H1 (cell line): ENCODE measurements around the gene NWD2. TPM values are rescaled to one million over a fixed set of nuclear protein-coding genes. Genes with fewer than 3 reads are reported as not detected.

Source experiments
- CTCF ChIA-PET: fragments of 300-600 bp; sonication (Branson Sonifier 250); formaldehyde crosslinking; loops from one replicate; lab custom pipeline; 2021; ENCODE audit not compliant: partially characterized antibody; lab: Charles Lee
- POLR2A ChIA-PET: fragments of 300-600 bp; sonication (Branson Sonifier 250); formaldehyde crosslinking; loops from one replicate; lab custom pipeline; 2021; ENCODE audit warnings: inconsistent platforms; ENCODE audit not compliant: partially characterized antibody; lab: Charles Lee
- DNase-seq, 2 experiments: peaks; one replicate each; pipeline versions ENCODE4 v3.0.0 to v3.0.0-alpha.2; 2010 to 2022; ENCODE audit warnings: low spot score in 2 of 2, low read depth in 1 of 2, mixed read lengths in 1 of 2
- FAIRE-seq: peaks from 2 replicates; lab custom pipeline; 2011; peaks lifted over from hg19 to GRCh38; lab: Jason Lieb, UNC
- H2AFZ ChIP-seq: 2 replicates; pipeline ENCODE4 v1.8.1; 2012; ENCODE audit warnings: low read length, inconsistent platforms
- H2AK5ac ChIP-seq: 2 replicates; pipeline ENCODE4 v1.6.1; 2013; ENCODE audit warnings: low read depth, low read length
- H2BK120ac ChIP-seq: replicated peaks from 2 replicates; pipeline ENCODE3; 2013; ENCODE audit warnings: low read depth, low read length, inconsistent platforms
- H2BK12ac ChIP-seq: 2 replicates; pipeline ENCODE4 v1.6.1; 2013; ENCODE audit warnings: low read depth, low read length
- H2BK15ac ChIP-seq: 2 replicates; pipeline ENCODE4 v1.6.1; 2013; ENCODE audit warnings: low read length
- H2BK20ac ChIP-seq: 2 replicates; pipeline ENCODE4 v1.6.1; 2013; ENCODE audit warnings: low read length
- H2BK5ac ChIP-seq: 2 replicates; pipeline ENCODE4 v1.6.1; 2013; ENCODE audit warnings: low read depth, low read length
- H3K14ac ChIP-seq: 2 replicates; pipeline ENCODE4 v1.6.1; 2013; ENCODE audit warnings: inconsistent platforms; ENCODE audit not compliant: insufficient read length
- H3K18ac ChIP-seq: 2 replicates; pipeline ENCODE4 v1.6.1; 2013; ENCODE audit warnings: low read length; ENCODE audit errors: extremely low read depth
- H3K23ac ChIP-seq: 2 replicates; pipeline ENCODE4 v1.6.1; 2013; ENCODE audit warnings: inconsistent platforms; ENCODE audit not compliant: insufficient read length
- H3K23me2 ChIP-seq: 2 replicates; pipeline ENCODE4 v1.6.1; 2013; ENCODE audit warnings: low read depth, low read length
- H3K27ac ChIP-seq: 2 replicates; pipeline ENCODE4 v1.6.1; 2011; ENCODE audit warnings: low read depth, low read length, inconsistent platforms
- H3K27me3 ChIP-seq, 4 experiments: replicated peaks in 1 of 4; 1 replicate in 1 of 4; 2 replicates in 3 of 4; pipeline versions ENCODE4 v1.6.1 to v1.8.1; 2011 to 2013; ENCODE audit warnings: low read length in 3 of 4, mild to moderate bottlenecking in 3 of 4, inconsistent platforms in 2 of 4, mixed read lengths in 2 of 4, moderate library complexity in 1 of 4; ENCODE audit not compliant: control insufficient read depth in 3 of 4, insufficient read depth in 3 of 4; ENCODE audit errors: extremely low read depth in 1 of 4
- H3K36me3 ChIP-seq, 4 experiments: 2 replicates each; pipeline versions ENCODE4 v1.6.1 to v1.8.1; 2011 to 2013; ENCODE audit warnings: mild to moderate bottlenecking in 4 of 4, low read length in 3 of 4, moderate library complexity in 2 of 4, control low read depth in 1 of 4, inconsistent platforms in 1 of 4; ENCODE audit not compliant: insufficient read depth in 4 of 4, control insufficient read depth in 2 of 4
- H3K4ac ChIP-seq: replicated peaks from 2 replicates; pipeline ENCODE3; 2013; ENCODE audit warnings: low read length, low read depth, mixed read lengths, inconsistent platforms; ENCODE audit not compliant: insufficient read length
- H3K4me1 ChIP-seq, 4 experiments: replicated peaks in 1 of 4; 1 replicate in 1 of 4; 2 replicates in 3 of 4; pipeline versions ENCODE4 v1.6.1 to v1.8.1; 2011 to 2013; ENCODE audit warnings: low read length in 3 of 4, inconsistent platforms in 2 of 4, mixed read lengths in 1 of 4; ENCODE audit not compliant: insufficient read depth in 4 of 4, control insufficient read depth in 3 of 4
- H3K4me2 ChIP-seq, 2 experiments: 2 replicates each; pipeline versions ENCODE4 v1.6.1 to v1.8.1; 2011 to 2013; ENCODE audit warnings: low read depth in 2 of 2, low read length in 2 of 2, control low read depth in 1 of 2, inconsistent platforms in 1 of 2, mild to moderate bottlenecking in 1 of 2; ENCODE audit not compliant: insufficient read depth in 1 of 2
- H3K4me3 ChIP-seq, 4 experiments: fragments of 200-600, 300-600 bp in 1 of 4; sonication (generic), shearing (Covaris generic), sonication (Bioruptor Twin) in 1 of 4; 2 replicates each; pipeline versions ENCODE4 v1.5.1 to v1.8.1; 2011 to 2016; ENCODE audit warnings: low read length in 4 of 4, low read depth in 3 of 4, control low read depth in 2 of 4, inconsistent platforms in 2 of 4, mild to moderate bottlenecking in 2 of 4, mixed read lengths in 1 of 4, moderate library complexity in 1 of 4; ENCODE audit not compliant: insufficient read depth in 2 of 4; ENCODE audit errors: extremely low read depth in 1 of 4
- H3K56ac ChIP-seq: replicated peaks from 2 replicates; pipeline ENCODE3; 2013; ENCODE audit warnings: low read depth, mild to moderate bottlenecking, mixed read lengths, low read length, inconsistent platforms; ENCODE audit not compliant: insufficient read length
- H3K79me1 ChIP-seq: 2 replicates; pipeline ENCODE4 v1.6.1; 2013; ENCODE audit warnings: low read depth, low read length, control low read depth
- H3K79me2 ChIP-seq, 2 experiments: 2 replicates each; pipeline versions ENCODE4 v1.6.1 to v1.8.1; 2012 to 2013; ENCODE audit warnings: low read length in 2 of 2, mild to moderate bottlenecking in 2 of 2, inconsistent platforms in 1 of 2; ENCODE audit not compliant: insufficient read depth in 2 of 2, control insufficient read depth in 1 of 2
- H3K9ac ChIP-seq, 4 experiments: replicated peaks in 1 of 4; 1 replicate in 1 of 4; 2 replicates in 3 of 4; pipeline versions ENCODE4 v1.6.1 to v1.8.1; 2011 to 2013; ENCODE audit warnings: low read depth in 3 of 4, low read length in 3 of 4, control low read depth in 2 of 4, mild to moderate bottlenecking in 2 of 4, moderate library complexity in 2 of 4, inconsistent platforms in 1 of 4; ENCODE audit errors: extremely low read depth in 1 of 4
- H3K9me3 ChIP-seq, 2 experiments: 2 replicates each; pipeline versions ENCODE4 v1.6.1 to v1.8.1; 2012 to 2013; ENCODE audit warnings: mild to moderate bottlenecking in 2 of 2, moderate library complexity in 2 of 2, control low read depth in 1 of 2, inconsistent platforms in 1 of 2, low read depth in 1 of 2, low read length in 1 of 2, mixed read lengths in 1 of 2; ENCODE audit not compliant: insufficient read depth in 2 of 2
- H4K20me1 ChIP-seq, 2 experiments: replicated peaks in 1 of 2; 2 replicates each; pipeline versions ENCODE3 to v1.8.1; 2011 to 2013; ENCODE audit warnings: inconsistent platforms in 2 of 2, low read length in 2 of 2, mild to moderate bottlenecking in 1 of 2; ENCODE audit not compliant: insufficient read depth in 2 of 2, control insufficient read depth in 1 of 2
- H4K5ac ChIP-seq: 2 replicates; pipeline ENCODE4 v1.6.1; 2013; ENCODE audit warnings: low read length, low read depth, mixed read lengths, inconsistent platforms; ENCODE audit not compliant: insufficient read length
- H4K8ac ChIP-seq: 2 replicates; pipeline ENCODE4 v1.8.0; 2013; ENCODE audit warnings: mild to moderate bottlenecking, moderate library complexity, low read length, inconsistent platforms; ENCODE audit not compliant: insufficient read depth; ENCODE audit errors: extremely low read depth
- H4K91ac ChIP-seq: replicated peaks from 2 replicates; pipeline ENCODE3; 2013; ENCODE audit warnings: low read length, mixed read lengths, inconsistent platforms; ENCODE audit not compliant: insufficient read length
- CHD2 ChIP-seq: IDR thresholded peaks from 2 replicates; pipeline ENCODE4 v1.6.1; 2012; ENCODE audit warnings: low read length, improper control_type of control experiment
- SIX5 ChIP-seq: IDR thresholded peaks from 2 replicates; pipeline ENCODE4 v1.6.1; 2011; ENCODE audit warnings: mild to moderate bottlenecking, low read depth, low read length
- WGBS, 2 experiments: shearing (Covaris generic) in 1 of 2; methylation state at CpG; one replicate each; pipeline versions ENCODE4 v1.1.6 to v1.1.7; 2013 to 2015; ENCODE audit warnings: low lambda C conversion rate in 2 of 2, mixed read lengths in 2 of 2, inconsistent platforms in 1 of 2, low coverage in 1 of 2, missing lambda C conversion rate in 1 of 2; ENCODE audit not compliant: insufficient replicate concordance in 2 of 2, insufficient coverage in 1 of 2, insufficient read length in 1 of 2; ENCODE audit errors: extremely low coverage in 1 of 2, missing lambda C conversion rate in 1 of 2; 5-methylcytosine and 5-hydroxymethylcytosine counted together
- polyA plus RNA-seq, 7 experiments: library from polyadenylated mRNA; depleted of rRNA in 3 of 7; stranded (reverse) in 5 of 7; unstranded in 2 of 7; fragments of >200 nt in 5 of 7; fragments of 200-250 nt in 2 of 7; gene quantifications; 1 replicate in 5 of 7; 2 replicates in 1 of 7; 4 replicates in 1 of 7; pipeline versions ENCODE4 v1.2.1 to v1.2.3, GENCODE V29; 2011 to 2013; ENCODE audit warnings: missing spikeins in 2 of 7, mixed read lengths in 2 of 7
- total RNA-seq: library from RNA; stranded (reverse); fragmentation: NEBNext Ultra II Directional; extraction: Animal tissue kit (Norgen Biotek cat#: 25700); gene quantifications from 2 replicates; pipeline ENCODE4 v1.2.1, GENCODE V29; 2021

NWD2 gene
- total and polyA plus RNA-seq, 2 of the 8 experiments (the other 6 are each of a cell fraction or from before 2014, with no cell fraction given): under 0.01 TPM; not detected in 1

DNA sequence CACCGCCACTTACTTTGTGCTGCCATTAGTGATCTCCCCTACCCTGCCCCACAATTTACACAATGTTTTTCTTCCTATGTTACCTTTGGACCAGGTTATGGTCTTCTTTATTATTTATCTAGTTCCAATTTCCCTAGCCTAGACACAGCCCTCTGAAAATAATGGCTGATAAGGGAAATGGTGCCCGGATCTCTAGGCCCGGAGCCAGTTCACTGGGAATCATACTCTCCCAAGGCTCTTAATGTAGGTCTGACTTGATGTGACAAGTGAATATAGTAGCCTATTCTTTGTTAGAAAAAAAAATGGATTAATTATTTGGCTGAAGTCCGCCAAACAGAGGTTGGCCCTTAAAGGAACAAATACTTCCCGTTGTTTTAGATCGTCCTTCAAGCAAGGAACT, 233.6 kb downstream of the NWD2 start:
- Histone ChIP-seq H3K79me2 (no peaks in the 10 kb centered on the region), H3K18ac (no peak overlapping the region), H3K4ac (no peak overlapping the region), H4K5ac (no peak overlapping the region), H3K4me3 (no peak overlapping the region), H3K4me1 (no peaks in the 10 kb centered on the region), H3K56ac (no peak overlapping the region), H2BK5ac (no peak overlapping the region), H3K9me3 (no peaks in the 10 kb centered on the region), H3K4me2 (no peak overlapping the region), H2BK120ac (no peak overlapping the region), H3K23ac (no peak overlapping the region), H2BK20ac (no peak overlapping the region), H4K91ac (no peak overlapping the region), H3K14ac (no peak overlapping the region), H3K27me3 (no peaks in the 10 kb centered on the region), H3K36me3 (no peaks in the 10 kb centered on the region), H2AK5ac (no peak overlapping the region), H3K27ac (no peak overlapping the region), H2BK12ac (no peak overlapping the region), H3K9ac (no peak overlapping the region), H3K79me1 (no peaks in the 10 kb centered on the region), H3K23me2 (no peaks in the 10 kb centered on the region), H4K8ac (no peak overlapping the region), H4K20me1 (no peaks in the 10 kb centered on the region), H2AFZ (no peak overlapping the region), H2BK15ac (no peak overlapping the region)
- ChIA-PET POLR2A (no interaction called here), CTCF (no interaction called here)
- DNase-seq: no peak
- WGBS, 2 experiments: 90% methylated on average over 6 of the region's 6 CpGs; no CpG with 5 or more reads in 1 of the 2 experiments
- FAIRE-seq: no peak
- no peak for TF ChIP-seq CHD2
- TF ChIP-seq SIX5: no peak
